GM23248 (cell line): Measurements from ENCODE around the gene HSD3B1.

ENCODE experiments used
- EZH2 ChIP-seq: fragments of 200-600 bp; sonication (generic); IDR thresholded peaks from 2 replicates; pipeline ENCODE4 v1.6.1; 2018; ENCODE audit warnings: antibody characterized with exemption, mild to moderate bottlenecking; ENCODE audit not compliant: insufficient read depth, poor library complexity, severe bottlenecking
- EZH2phosphoT487 ChIP-seq: fragments of 200-600 bp; sonication (generic); IDR thresholded peaks from 2 replicates; pipeline ENCODE4 v1.6.1; 2018; ENCODE audit warnings: antibody characterized with exemption, moderate library complexity, mild to moderate bottlenecking, low read depth; ENCODE audit not compliant: insufficient read depth

DNA sequence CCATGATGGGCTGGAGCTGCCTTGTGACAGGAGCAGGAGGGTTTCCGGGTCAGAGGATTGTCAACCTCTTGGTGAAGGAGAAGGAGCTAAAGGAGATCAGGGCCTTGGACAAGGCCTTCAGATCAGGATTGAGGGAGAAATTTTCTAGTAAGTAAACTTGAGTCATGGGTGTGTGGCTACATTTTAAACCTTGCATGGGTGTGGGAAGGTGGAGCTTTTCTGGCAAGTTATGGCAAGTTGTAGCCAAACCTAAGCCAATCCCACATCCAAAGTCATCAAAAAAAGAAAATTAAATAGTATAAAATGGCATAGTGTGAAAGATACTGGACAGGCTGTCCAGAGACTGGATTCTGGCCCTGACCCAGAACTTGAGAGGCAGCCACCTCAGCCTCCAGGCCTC lies 39.8 kb upstream of the HSD3B1 start:
- TF ChIP-seq EZH2 = no peak
- TF ChIP-seq EZH2phosphoT487 = no peak
